HG02973 (cell line): ENCODE data around the gene TRPM3.
"Not testable (repeated sequence)": the region's sequence is repeated elsewhere in the genome, so short reads cannot be mapped to it uniquely, and the experiment has no call there.

Experiments
- ATAC-seq: cut with Tn5 transposase; IDR thresholded peaks from one replicate; pipeline ENCODE4 v1.9.1; 2021; ENCODE audit warnings: moderate library complexity; ENCODE audit not compliant: unreplicated experiment

Gene TRPM3

DNA sequence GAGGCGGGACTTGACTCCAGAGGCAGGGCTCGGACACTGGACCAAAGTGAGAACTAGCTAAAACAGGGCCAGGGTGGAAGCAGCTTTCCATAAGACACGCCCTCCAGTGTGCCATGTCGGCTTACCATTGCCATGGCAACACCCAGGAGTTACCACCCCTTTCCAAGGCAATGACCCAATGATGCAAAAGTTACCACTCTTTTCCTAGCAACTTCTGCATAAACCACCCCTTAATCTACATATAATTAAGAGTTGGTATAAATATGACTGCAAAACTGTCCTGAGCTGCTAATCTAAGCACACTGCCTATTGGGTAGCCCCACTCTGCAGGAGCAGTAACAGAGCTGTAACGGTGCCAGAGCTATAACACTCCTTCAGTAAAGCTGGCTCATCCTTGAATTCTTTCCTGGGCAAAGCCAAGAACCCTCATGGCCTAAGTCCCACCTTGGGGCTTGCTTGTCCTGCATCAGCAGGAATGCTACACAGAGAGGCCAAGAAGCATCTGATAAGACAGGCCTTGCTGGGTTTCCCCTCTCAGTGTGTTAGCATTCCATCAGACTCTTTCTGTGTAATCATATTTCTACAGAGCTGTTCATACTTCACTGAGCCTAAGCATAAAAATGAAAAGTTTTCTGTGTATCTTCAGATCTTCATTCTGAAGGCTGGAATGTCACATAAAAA lies 444.2 kb downstream of the TRPM3 start:
- ATAC-seq = no peak

DNA sequence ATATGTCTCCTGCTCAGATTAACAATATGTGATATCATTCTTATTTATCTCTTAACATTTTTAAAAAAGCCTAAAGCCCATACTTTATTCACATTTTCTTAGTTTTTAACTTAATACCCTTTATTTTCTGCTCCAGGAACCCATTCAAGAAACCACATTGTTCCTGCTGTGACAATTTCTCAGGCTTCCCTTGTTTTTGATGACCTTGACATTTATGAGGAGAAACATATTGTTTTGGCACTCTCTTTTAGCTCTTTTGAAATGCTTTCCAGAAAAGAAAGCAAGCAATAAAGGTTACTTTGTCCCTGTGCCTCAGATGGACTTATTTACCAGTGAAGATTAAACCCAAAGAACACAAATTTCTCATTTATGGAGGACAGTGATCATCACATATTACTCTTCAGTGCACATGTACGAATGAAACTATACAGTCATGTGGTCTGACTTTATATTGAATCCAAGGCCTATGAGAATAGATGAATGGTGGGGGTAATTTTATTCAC lies 445.5 kb downstream of the TRPM3 start:
- no peak for ATAC-seq

DNA sequence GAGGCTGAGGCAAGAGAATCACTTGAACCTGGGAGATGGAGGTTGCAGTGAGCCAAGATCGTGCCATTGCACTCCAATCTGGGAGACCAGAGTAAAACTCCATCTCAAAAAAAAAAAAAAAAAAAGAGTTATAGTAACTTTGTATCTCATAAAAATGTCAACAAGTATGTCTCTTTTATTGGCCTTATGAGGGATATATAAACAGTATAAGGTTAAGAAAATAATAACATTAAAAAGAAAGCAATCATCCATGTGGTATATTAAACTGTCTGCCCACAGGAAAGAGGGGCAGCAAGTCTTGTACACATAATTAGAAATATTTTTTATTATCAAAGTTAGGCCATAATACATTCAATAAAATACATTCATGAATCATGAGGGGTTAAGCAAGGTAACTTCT lies 447.6 kb downstream of the TRPM3 start:
- no peak for ATAC-seq

DNA sequence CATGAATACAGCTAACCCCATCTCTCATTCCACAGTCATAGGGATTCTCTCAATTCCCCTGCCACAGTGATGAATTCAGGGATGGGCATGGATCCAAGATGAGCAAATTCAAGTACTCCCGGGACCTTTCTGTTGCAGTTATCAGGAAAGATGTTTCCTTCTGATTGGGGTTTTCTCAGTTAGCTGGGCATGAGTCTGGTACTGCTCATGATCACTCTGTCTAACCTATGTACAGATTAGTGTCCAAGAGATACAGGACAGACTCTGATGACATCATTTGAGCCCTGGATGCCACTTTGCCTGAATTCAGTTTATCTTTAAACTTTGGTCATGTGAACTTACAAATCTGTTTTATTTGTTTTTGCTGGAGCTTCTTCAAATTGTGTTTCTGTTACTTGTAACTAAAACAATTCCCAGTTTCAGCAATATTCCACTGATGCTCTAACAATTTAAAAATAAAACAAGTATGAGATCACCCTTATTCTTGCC lies 449.2 kb downstream of the TRPM3 start:
- ATAC-seq = no peak

DNA sequence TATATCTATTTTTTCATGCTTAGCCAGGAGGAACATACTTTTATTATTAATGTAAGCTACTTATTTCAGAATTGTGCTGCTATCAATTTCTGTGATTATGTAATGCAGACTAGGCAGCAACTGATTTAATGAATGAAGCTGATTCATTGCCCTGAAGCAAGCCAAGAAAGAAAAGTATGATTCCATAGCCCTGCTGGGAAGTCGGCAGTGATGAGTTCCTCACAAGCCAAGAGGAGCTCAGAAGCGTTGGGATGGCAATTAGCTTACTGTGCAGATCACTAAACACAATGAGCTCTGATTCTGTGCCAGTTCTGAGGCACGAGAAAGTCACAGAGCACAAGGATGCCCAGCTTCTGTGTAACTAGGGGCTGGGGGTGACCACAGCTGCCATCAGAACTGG lies 452.7 kb downstream of the TRPM3 start:
- no peak for ATAC-seq

DNA sequence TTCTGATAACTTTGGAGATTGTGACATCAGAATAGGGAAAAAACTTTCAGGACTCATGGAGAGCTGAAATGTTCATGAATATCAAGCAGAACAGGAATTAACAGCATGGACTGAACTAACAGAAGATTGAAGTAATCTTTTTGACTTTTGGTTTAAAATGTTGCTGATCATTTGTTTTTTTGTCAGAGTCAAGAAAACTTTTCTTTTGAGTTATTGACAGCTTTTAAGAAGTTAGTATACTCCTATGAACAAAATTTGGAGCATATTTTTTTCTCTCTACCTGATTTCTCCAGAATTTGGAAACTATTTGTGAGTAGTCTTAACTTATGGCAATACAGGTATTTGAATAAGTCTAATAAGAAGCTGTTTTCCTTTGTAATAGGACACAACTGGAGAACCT lies 462.7 kb downstream of the TRPM3 start:
- no peak for ATAC-seq

DNA sequence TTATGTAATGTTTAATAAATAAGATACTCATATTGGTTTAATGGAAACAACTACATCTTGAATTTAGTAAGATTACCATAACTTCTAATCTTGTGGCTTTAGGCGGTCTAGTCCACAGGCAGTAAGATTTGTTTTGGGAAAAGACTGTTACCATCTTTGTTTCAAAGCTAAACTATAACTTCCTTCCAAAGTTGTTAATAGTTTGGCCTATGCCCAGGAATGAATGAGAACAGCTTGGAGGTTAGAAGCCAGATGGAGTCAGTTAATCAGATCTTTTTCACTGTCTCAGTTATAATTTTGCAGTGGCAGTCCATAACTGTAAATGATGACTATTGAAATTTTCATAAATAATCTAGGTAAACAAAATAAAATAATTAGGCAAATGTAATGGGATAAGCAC lies 465.1 kb downstream of the TRPM3 start:
- no peak for ATAC-seq

DNA sequence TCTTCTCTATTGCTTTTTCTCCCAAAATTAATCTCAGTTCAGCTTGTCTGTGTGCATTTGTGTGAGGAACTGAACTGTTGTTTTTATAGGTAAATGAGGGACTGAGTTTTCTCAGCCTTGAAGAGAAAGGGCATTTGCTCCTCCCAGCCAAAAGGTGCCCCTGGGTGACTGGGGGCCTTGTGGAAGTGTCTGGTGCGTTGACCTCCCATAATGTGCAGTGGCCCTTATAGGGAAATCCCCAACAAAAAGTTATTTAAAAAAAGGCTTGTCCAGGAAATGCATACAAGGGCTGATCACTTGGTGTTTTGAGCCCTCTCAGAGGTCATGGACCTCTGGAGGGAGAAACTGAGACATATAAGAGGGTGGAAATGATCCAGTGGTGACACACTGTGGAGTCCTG lies 467.3 kb downstream of the TRPM3 start:
- no peak for ATAC-seq

DNA sequence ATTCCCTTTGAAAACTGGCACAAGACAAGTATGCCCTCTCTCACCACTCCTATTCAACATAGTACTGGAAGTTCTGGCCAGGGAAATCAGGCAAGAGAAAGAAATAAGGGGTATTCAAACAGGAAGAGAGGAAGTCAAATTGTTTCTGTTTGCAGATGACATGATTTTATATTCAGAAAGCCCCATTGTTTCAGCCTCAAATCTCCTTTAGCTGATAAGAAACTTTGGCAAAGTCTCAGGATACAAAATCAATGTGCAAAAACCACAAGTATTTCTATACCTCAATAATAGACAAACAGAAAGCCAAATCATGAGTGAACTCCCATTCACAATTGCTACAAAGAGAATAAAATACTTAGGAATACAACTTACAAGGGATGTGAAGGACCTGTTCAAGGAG lies 476.8 kb downstream of the TRPM3 start:
- ATAC-seq = not testable (repeated sequence)

DNA sequence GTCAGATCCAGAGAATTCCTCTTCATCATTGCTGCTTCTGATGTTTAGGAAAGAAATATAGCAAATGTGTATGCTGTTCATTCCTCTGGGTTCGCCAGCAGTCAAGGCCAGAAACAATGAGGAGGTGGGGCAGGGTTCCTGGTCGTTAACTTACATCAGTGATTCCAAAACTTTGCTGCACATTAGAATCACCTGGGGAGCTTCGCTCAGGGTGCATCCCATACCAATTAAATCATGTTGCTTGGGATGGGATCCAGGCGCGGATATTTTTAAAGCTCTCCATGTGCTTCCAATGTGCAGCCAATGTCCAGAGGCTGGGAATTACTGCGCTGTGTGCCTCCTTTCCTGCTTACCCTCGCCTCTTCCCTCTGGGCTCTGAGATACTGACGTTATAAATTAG lies 479.1 kb downstream of the TRPM3 start:
- ATAC-seq = no peak

DNA sequence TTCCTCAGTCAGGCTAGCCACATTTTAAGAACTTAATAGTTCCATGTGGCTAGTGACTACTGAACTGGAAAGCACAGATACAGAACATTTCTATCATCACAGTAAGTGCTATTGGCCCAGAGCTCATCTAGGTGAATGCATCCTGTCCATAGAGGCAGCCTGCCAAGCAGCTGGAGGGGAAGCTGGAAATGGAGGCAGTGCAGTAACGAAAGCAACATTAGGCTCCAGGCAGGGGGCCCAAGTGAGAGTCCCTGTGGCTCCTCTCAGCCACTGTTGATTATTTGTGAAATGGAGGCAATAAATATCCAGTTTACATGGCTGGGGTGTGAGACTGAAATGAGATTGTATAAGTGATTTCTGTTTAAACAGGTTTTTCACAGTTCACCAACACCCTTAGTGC lies 479.8 kb downstream of the TRPM3 start:
- ATAC-seq = no peak

DNA sequence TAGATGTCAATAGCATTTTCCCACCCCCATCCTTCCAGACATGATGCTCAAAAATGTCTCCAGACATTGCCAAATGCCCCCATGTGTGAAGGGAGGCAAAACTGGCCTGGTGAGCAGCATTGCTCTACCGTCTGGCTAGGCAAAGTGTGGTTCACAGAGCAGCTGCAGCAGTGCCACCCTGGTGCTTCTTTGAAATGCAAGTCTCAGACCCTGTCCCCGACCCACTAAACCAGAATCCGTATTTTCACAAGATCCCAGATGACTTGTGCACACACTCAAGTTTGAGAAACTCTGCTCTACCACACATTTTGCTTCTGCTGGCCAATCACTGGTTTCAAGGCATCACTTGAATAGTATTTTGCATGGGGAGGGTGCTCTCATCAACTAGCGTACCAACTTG lies 480.4 kb downstream of the TRPM3 start:
- ATAC-seq = no peak

DNA sequence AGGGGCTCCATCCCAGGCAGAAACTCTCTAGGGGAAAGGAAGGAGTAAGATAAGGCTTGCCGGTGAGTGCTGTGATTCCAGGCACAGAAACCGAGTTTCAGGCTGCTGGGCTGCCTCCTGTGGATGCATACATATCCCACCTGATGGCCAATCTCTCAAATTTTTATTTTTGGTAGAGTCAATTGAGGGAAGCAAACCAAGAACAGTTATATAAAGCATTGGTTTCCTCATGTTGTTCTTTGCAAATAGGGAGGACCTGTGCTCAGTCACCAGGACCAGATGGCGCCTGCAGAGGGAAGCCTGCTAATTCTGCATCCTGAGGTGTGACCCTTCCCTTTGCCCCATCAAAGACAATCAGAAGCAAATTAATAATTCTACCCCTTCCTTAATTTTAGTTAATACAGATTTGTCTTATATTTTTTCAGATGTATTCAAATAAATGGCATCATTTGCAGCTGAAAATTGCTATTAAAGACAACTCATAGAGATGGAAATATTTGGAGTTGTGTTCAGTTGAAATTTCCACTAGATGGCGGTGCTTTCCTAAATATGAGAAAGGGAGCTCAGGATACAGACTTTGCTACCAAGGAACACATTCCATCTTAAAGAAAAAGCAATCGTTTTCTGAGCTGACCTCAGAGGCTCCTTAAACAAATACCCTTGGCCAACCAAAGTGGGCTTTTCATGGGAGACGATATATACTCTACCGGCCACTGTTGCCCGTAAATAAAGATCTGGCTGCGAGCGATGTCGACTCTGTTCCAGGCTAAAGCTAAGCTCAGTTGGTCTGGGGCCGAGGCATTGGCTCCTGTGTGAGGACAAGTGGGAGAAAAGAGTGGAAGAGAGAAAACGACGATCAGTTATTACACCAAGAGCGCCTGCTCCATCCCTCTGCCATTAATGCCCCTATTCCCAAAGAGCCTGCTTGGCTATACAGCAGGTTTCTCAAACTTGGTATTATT lies 481.3 kb downstream of the TRPM3 start:
- no peak for ATAC-seq

DNA sequence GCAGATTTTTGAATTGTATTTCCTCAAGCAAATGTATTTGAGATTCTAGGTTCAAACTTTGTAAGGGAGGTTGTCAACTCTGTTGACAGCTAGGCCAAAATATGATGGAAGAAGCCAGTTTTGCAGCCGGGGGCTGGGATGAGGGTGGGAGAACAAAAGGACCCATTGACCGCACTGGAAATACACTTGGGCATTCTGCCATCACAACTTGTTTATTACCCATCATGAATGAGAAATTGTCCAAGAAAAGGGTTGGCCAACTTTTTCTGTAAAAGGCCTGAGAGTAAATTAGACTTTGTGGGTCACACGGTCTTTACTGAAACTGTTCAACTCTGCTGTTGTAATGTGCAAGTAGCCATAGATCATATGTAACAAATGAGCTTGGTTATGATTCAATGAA lies 485.6 kb downstream of the TRPM3 start:
- ATAC-seq = no peak

DNA sequence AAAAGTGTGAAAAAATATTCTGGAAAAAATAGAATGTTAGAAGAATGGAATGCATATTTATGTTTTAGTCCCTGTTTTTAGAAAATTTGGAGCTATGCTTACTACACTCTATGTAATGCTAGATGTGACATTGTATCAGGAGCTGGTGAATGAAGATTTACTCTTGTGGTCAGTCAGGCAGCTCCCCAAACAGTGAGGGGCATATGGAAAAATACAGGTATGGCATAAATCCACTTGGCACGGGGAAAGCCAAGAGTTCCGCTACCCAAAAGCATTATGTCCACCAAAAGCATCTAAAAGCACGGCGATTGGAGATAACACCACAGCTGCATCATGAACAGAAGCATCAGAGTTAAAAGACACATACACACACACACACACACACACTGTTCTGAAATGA lies 486.7 kb downstream of the TRPM3 start:
- ATAC-seq = no peak

DNA sequence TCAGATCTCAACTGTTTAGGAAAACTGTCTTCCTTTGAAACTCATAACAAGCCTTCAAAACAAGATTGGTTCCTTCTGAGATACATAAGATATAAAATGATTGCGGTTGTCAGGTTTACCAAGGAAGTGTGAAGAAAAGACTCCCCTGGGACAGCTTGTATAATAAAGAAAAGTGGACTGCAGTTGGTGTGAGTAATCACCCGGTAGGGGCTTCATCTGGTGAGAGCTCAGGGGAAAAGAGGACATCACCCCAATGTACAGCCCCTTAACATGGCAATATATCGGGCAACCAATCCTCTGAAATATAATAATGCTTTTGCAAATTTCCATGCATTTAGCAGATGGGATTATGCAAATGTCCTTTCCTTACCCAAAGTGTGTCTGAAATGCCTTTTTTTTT lies 490.4 kb downstream of the TRPM3 start:
- ATAC-seq = no peak

DNA sequence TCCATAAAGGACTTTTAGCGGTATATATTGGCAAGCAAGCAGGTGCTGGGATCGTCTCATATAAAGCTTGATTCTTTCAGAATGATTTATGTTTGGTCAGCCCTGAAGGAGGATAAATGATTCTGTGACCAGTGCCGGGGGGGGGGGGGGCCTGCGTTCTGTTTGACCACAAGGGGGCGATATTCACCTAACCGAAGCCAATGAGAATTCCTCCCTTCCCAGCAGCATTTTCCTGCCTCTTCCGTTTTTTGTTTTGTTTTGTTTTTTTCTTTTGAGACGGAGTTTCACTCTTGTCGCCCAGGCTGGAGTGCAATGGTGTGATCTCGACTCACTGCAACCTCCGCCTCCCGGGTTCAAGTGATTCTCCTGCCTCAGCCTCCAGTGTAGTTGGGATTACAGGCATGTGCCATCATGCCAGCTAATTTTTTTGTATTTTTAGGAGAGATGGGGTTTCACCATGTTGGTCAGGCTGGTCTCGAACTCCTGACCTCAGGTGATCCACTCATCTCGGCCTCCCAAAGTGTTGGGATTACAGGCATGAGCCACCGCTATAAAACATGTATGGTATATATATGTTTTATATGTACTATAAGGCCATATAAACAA lies 492.2 kb downstream of the TRPM3 start:
- ATAC-seq = not testable (repeated sequence)

DNA sequence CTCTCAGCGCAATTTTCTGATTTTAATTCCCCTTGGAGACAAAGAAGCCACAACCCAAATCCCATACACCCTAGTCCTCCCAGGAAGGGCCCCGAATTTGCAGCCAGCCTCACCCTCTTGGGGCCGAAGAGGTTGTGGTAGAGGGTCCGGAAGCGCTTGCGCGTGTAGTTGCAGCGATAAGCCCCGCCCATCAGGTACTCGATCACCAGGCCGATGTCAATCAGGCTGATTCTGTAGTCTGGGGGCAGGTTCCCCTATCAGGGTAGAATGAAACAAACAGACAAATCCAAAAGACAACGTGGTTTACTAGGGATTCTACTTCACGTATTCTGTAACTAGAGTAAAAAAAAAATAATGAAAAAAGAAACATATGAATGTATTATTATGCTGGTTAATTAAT lies 496.3 kb downstream of the TRPM3 start:
- no peak for ATAC-seq

DNA sequence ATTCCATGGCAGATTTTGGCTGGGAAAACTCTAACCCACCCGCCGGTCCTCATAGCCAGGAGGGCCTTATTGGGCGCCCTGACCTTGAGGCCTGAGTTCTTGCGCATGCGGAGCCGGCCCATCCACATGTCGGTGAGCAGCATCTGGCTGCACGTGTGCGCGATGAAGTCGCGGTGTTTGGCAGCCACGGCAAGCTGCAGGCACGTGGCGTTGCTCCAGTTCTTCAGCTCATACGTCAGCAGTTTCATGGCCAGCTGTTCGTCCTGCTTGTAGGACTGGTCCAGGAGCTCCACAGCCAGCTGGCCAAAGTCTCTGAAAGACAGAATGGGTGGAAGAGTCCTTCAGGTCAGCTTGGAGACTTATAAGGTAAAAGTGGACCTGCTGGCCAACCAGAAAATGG lies 502.6 kb downstream of the TRPM3 start:
- ATAC-seq = no peak

DNA sequence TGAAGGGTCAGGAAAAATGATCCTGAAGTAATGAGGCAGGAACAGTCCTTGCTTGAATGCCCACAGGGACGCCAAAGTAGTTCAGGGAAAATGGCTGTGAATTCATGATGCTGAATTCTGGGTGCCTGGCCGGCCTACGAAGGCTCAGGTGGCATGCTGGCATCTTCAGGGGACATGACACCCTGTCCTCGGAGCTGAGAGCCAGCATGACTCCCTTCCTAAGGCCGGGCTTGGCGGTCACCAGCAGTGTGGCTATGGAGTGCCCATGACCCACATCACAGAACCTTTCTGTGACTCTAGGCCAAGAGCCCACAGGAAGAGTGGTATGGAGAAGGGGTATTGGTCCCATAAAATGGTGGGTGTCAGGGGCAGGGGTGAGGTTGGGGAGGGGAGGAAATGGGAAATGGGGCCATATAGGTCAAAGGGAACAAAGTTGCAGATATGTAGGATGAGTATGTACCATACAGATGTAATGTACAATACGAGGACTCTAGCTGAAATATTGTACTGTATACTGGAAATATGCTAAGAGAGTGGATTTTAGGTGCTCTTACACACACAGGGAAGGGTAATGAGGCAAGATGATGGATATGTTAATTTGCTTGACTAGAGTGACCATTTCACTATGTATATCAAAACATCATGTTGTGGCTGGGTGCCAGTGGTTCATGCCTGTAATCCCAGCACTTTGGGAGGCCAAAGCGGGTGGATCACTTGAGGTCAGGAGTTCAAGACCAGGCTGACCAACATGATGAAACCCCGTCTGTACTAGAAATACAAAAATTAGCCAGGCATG lies 504.2 kb downstream of the TRPM3 start:
- no peak for ATAC-seq
